Stimulated activated naive CD4-positive, alpha-beta T cell treated with Interleukin-2 at 50 U/mL for 16 hours (primary cell): ENCODE results near the gene GAGE10.

ENCODE experiments used
- DNase-seq: peaks from one replicate; lab custom pipeline; 2025; lab: John Stamatoyannopoulos, UW

GAGE10 gene, protein sequence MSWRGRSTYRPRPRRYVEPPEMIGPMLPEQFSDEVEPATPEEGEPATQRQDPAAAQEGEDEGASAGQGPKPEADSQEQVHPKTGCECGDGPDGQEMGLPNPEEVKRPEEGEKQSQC

DNA sequence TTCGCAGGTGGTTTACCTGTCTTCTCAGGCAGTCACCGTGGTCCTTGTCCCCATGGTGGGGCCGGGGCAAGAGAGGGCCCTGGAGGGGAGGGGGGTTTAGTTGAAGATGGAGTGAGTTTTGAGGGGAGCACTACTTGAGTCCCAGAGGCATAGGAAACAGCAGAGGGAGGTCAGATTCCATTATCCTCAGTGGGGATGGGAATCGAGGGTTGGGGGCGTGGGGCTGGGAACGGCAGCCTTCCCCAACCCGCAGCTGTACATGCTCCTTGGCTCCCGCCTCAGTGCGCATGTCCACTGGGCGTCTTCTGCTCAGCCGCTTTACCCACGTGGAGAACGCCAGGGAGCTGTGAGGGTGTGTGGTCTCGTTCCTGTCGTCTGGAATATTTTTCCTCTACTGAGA, at the start of gene GAGE10:
Gene GAGE10, plus strand, starts transcription at position 301 of the 400 bp plus-strand sequence. CDS start 1,214 bp downstream, outside the sequence.
- no peak for DNase-seq

DNA sequence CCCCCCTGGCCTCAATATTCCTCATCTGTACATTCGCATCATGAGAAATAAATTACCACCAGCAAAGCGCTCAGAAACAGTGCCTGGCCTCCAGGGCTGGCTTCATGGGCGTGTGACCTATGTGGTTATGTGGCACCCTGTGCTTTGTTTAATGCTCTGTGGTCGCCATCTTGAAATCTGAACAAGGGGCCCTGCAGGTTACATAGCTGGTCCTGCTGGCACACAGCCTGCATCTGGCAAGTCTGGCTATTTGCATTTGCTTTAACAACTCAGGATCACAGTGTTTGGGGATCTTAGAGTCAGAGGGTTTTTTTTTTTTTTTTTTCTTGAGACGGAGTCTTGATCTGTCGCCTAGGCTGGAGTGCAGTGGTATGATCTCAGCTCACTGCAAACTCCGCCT, 48.8 kb upstream of the GAGE10 start:
- DNase-seq = no peak

DNA sequence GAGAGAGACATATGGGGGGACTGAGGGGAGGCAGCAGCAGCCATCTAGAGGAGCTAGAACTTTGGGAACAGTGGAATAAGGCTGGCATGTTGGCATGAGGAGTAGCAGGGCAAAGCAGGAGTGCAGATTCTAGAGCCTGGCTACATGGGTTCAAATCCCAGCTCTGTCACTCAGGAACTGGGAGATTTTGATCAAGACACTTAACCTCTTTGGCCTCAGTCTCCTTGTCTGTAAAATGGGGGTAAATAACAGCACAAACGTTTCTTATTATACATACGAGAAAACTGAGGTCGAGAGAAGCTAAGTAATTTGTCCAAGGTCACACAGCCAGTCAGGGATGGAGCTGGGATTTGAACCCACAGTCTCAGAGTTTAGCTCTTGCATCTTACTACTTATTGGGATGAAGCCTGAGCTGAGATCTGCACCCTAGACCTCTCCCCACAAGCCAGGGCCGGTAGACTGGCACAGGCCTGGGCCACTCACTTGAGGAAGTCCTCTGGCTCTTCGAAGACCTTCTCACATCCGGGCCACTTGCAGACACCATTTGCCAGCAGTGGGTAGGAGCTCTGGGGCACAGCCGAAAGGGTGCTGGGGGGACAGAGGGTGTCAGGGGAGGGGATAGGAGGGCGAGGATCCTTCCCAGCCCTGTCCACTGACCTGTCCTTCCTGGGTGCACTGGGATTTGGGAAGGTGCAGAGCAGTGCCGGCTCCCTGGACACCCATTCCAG, 47.0 kb upstream of the GAGE10 start:
- no peak for DNase-seq

DNA sequence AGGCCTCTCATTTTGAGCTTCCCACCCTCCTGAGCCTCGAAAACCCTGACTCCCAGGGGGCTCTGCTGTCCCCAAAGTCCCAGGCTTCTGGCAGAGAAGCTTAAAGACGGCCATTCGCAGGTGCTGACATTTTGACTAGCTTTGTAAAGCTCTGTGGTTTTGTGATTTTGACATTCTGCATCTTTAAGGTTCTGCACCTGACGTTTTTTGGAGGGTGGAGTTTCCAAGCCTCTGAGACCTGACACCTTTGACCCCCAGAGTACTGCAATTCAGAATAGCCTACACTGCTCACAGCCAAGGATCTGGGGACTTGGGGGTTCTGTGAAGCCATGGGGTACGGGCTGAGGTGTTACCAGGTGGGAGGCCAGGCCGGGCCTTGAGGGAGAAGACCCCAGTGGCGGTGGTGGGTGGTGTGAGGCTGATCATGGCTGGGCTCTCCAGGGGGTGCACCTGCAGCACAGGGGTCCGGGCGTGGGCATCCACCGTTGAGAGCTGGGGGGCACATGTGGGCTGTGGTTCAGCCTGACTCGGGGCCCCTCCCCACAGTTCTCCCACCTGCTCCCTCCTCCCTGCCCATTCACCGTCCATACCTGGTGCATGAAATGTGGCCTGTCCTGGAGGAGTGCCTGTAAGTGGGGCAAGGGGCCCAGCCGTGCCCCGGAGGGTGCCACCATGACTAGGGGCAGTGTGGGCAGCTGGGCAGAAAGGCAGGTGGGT, 46.2 kb upstream of the GAGE10 start:
- no peak for DNase-seq

DNA sequence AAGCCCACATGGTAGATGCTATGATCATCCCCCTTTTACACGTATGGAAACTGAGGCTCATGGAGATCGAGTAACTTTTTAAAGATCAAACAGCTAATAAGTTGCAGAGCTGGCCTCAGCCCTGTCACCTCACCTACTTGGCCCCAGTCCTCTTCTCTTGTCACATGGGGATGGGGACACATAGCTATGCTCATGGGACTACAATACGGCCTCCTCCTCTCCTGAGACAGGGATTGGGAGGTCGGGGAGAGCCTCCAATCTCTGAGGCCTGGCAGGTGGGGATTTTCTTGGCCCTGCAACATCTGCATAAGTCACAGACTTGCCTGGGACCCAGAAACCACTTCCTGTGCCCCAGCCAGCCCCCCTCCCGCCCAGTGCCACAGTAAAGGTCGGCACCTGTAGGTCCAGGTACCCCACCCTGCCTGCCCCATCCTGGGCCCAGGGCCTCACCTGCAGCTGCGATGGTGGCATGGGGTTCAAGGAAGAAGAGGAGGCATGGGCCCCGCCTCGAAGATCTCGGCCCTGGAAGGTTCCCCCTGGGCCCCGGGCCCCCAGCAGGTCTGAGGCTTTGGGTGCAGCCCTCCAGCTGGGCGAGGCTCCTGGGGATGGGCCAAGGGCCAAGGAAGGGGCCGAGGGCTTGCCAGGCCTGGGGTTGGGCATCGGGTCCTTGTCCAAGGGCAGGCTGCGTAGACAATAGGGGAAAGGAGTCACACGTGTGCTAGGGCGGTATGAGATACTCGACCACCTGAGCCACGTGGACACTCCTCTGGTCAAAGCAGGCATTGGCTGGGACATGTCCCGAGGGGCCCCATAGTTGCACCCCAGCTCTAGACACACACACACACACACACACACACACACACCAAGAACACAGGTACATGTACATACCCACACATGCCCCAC, 45.3 kb upstream of the GAGE10 start:
- no peak for DNase-seq

DNA sequence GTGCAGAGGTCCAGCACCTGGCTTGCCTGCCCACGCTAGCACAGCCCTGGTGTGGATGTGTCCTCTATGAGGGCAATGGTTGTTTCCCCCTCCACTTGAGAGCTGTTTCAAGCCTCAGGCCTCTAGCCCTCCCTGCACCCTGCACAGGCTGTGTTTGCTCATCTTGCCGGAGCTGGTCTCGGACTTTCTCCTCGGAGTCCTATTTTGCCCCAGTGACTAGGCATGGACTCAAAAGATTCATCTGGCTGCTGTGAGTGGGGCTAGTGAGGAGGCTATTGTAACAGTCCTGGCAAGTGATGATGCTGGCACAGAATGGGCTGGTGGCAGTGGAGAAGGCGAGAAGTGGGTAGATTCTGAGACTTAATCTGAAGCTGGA, 44.7 kb upstream of the GAGE10 start:
- no peak for DNase-seq

DNA sequence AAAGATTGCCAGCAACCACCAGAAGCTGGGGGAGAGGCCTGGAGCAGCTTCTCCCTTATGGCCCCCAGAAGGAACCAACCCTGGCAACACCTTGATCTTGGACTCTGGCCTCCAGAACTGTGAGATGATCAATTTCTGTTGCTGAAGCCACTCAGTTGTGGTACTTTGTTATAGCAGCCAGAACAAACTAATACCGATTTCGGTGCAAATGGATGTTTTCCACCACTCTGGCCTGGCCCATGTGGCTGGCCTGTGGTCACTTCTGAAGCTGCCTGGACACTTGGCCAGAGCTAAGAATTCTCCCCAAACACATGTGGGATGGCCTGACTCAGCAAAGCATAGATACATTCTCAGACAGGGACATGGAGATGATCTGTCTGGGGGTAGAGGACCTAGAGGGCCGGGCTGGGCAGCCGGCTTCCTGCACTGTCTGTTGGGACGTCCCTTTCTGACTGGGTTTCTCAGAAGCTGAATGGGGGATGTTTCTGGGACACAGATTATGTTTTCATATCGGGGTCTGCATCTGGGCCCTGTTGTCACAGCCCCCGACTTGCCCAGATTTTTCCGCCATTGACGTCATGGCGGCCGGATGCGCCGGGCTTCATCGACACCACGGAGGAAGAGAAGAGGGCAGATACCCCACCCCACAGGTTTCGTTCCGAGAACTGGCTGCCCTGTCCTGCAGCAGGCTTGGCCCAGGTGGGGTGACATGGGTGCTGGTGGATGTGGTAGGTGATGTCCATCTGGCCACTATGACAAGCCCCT, 43.0 kb upstream of the GAGE10 start:
- DNase-seq = no peak

DNA sequence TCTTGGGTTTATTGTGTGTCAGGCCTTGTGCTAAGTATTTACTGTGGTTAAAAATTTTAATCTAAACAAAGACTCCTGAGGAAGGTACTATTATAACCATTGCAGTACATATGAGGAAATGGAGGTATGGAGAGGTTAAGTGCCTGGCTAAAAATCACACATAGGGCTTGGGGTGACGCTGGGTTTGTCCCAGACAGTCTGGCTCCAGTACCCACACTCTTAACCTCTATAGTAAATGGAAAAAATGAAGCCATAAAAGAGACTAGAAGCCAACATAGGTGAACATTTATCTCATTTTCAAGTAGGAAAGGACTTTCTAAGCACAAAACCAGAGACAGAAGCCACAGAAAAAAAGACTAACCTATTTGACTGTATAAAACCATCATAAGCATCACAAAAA, 40.8 kb upstream of the GAGE10 start:
- no peak for DNase-seq

DNA sequence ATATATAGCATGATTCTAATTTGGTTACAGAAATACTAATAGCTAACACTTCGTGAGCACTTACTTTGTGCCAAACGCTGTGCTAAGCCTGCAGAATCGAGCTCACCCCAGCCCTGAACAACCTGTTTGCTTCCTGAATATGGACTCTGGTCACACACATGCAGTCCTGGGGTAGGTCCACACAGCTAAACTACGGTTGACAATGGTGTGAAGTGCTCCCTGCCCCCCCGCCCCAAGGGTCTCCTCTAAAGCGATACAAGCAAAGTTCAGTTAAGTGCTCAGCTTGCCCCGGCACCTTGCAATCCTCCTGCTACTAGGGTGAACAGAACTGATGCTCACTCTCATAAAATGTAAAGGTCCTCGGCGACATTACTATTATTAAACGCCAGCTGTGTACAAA, 39.8 kb upstream of the GAGE10 start:
- DNase-seq = no peak

DNA sequence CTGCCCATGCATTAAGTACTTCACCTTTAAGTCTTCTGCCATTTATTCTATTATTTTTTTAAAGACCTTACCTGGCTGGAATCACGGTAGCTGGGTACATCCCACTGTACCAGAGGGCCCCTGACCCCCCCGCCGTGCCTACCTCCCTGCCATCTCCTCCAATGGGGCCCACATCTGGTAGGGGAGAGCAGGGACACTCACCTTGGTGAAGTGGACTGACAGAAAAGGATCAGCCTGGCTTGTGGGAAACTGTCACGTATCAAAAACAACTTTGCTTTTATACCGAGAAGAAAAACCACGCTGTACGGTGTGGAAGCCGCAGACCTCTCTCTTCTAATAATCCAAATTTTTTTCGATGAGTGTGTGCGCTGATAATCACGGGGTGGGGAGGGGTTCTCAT, 39.0 kb upstream of the GAGE10 start, which contains the start of gene FOXP3:
Gene FOXP3, minus strand, starts transcription at position 251 of the 400 bp plus-strand sequence. CDS start 6,205 bp downstream, outside the sequence.
- DNase-seq = no peak

DNA sequence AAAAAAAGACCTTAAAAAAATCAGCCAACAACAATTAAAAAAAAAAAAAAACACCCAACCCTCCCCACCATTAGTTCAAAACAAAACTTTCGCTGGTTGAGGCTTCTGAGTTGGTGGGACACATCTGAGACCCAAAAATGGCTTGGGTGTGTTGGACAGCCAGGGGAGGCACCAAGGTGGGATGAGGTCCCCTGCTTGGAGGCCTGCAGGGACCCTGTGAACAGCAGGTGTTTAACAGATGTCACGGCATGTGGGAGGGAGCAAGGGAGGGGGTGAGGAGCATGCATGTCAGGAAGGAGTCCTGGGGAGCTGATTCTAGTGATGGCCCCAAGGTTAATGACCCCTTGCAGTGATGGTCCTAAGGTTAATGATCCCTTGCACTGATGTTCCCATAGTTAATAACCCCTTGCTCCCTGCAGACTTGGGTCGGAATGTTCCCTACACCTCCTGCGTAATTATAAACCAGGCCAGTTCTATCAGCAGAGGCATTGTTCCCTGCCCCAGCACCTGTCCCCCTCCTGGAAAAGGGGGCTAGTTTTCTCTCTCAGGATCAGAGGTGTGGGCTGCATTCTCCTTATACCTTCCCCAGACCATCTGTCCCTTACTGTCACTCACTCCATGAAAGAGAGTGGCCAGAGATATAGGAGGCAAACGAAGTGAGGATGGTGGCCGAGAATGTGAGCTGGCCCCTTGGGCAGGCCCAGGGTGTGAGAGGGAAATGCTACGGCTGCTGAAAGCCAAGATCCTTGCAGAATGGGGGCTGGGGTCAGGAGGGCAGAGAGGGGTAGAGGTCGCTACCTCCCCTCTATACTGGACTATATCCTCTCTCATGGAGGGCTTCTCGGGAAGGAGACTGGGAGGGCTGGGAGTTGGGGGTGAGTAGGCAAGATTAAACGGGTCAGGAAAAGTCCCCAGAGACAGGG, 36.7 kb upstream of the GAGE10 start:
- no peak for DNase-seq

DNA sequence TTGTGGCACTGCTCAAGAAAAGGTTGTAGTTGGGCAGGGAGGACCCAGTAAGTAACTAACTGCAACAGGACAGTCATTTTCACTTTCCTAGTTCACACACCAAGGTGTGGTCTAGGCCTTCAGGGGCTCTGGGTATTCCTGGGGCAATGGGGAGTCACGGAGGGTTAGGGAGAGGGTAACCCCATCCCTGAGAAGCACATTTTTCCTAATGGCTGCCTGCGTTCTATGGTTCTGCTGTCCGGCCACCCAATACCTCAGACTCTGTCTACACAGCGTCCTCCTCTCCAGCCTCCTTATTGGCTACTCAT, 34.8 kb upstream of the GAGE10 start:
- no peak for DNase-seq

DNA sequence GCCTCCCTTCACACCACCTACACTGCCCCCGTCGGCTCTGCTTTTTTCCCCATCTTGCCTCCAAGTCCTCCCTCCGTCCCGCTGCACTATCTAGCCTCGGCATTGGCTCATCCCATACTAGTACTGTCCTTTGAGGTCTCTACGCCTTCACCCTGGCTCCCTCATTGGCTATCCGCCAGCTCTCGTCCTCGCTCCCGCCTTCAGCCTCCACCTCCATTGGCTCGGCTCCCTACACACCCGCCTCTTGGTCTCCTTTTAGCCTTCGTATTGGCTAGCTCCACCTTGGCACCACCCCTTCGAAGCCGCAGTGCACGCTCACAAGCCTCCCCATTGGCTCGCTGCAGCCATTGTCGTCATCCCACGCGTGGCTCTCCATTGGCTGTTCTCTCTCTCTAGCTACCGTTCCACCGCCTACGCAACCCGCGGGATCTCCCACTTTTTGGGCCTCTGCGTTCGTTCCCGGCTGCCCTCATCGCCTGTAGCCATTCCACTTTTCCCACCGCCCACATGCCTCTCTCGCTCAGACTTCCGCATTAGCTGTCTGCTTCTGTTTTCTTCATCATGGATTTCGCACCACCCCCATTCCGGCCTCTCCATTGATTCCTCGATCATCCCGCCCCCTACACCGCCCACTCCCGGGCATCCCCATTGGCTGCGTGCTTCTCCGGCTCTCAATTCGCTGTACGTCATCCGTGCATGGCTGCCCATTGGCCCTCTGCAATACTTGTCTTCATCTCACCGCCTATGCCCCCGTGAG, 34.3 kb upstream of the GAGE10 start:
- peak; percentile 96 for DNase-seq

DNA sequence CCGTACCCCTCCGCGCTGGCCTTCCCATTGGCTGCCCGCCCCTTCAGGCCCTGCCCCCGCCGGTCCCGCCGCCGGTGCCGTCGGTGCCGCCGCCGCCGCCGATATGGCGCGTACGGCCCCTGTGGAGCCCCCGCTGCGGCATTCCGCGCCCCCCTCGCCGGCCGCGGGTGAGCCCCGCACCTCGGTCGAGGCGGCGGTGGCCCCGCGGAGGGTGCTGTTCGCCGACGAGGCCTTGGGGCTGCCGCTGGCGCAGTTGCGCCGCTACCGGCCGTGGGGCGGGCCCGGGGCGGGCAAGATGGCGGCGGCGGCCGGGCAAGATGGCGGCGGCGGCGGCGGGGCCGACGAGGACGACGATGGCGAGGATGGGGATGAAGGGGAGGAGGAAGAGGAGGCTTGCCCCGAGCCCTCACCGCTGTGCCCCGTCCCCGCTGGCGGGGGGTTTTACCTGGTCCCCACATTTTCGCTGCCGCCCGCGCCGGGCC, 33.6 kb upstream of the GAGE10 start, which contains the start of gene PPP1R3F:
Gene PPP1R3F, plus strand, starts transcription at position 27 of the 482 bp plus-strand sequence. Its CDS starts 77 bp downstream, at position 104.
- DNase-seq = no peak

DNA sequence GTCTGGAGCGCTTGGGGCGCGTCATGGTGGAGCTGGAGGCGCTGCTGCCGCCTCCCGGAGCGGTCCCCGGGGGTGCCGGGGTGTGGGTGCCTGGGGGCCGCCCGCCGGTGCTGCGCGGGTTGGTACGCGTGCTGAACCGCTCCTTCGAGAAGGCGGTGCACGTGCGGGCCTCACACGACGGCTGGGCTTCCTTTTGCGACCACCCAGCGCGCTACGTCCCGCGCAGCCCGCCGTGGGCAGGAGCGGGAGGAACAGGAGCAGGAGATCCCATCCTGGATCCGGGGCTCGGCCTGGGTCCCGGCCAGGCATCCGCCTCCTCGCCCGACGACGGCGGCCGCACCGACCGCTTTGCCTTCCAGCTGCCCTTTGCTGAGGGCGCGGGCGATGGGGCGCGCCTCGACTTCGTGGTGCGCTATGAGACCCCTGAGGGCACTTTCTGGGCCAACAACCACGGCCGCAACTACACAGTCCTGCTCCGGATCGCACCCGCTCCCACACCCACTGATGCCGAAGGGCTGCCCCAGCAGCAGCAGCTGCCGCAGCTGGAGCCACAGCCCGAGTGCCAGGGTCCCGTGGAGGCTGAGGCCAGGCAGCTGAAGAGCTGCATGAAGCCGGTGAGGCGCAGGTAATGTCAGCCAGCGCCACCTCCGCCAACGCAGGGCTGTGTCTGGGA, 33.1 kb upstream of the GAGE10 start:
- DNase-seq = no peak

DNA sequence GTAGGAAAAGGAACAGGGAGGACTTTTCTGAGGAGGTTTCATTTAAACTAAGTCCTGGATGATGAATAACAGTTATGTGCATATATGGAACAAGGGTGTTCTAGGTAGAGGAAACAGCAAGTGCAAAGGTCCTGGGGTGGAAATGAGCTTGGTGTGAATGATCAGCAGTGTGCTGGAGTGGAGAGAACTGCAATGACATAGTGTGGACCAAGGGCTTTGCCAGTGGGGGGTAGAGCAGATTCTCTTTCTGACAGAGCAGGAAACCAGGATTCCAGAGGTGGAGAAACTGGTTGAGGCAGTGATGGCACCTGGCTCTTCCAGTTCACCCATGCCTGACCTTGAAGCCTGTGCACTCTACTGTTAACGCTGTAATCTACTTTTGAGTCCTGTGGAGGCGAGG, 32.1 kb upstream of the GAGE10 start:
- no peak for DNase-seq

DNA sequence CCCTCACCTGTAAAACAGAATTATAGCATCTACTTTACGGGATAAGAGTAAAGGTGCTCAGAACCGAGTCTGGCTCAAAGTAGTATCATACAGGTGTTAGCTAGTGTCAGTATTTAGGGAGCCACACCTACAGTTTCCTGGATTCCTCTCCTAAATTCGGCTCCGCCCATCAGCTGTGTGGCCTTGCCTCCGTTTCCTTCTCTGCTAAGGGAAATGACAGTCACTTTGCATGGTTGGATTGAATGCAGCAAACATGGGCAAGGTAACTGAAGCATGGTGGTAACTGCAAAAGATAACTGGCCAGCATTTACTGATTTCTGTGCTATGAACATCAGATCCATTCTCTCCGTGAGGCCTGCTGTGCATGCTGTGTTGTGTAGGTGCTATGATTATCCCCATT, 31.0 kb upstream of the GAGE10 start:
- no peak for DNase-seq

DNA sequence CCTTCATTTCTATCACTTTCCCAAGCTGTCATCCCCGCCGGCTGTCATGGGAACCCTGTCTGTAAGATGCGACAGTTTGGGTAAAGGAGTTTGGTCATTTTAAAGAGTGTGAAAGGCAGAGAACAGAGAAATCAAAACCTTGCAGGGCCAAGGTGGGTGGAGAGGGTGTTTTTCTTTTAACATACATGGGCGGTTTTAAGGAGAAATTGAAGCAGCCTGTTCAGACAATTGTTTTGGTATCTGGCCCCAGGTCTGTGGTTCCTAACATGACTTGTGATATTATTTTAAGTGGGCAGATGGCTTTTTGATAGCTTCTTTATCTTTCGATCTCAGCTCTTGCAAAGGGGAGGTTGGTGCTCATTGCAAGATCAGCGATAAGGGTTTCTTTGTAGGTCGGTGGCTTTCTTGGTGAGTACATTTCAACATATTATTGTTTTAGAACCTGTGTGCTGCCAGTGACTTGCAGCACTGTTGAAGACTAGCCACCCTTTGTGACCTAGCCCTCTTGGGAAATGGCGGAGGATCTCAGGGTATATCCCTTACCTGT, 30.2 kb upstream of the GAGE10 start:
- DNase-seq = peak; percentile 48

DNA sequence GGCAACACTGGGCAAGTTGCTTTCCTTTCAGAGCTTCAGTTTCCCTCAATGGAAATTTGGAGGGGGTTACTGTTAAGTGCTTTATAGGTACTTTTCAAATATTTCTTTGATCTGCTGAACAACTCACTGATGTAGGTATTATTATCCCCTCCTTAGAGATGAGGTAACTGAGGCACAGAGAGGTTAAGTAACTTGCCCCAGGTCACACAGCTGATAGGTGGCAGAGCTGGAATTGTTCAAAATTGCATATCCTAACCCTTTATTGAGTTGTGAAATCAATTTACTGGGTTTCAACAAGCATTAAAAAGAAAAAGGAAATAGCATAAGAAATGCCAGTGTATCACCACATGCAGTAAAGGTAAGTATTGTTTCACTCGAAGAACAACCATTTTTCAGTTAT, 27.2 kb upstream of the GAGE10 start:
- DNase-seq = no peak
